ENCODE results near the gene NOL11.

GRCh38 chr17:67750067-67750466 lies 32.3 kb downstream of the NOL11 start:
- TF ChIP-seq CTCF (conservative IDR thresholded peaks at IDR 0.05; ENCODE audit: low read length) = no peak
- TF ChIP-seq EZH2phosphoT487 (IDR thresholded peaks at IDR 0.05; ENCODE audit: borderline replicate concordance, low read depth, low read length) = no peak
